Activated CD4-positive, CD25-positive, alpha-beta regulatory T cell treated with anti-CD3 and anti-CD28 coated beads, Interleukin-2, amount 50 U/mL, for 16 hours (primary cell): ENCODE data around the gene GOLGA6D.
"Not testable (repeated sequence)": the region's sequence is repeated elsewhere in the genome, so short reads cannot be mapped to it uniquely, and the experiment has no call there.

ENCODE experiments used
- DNase-seq: peaks from one replicate; pipeline ENCODE4 v3.0.0-alpha.2; 2020; ENCODE audit warnings: low read depth, low spot score

The GOLGA6D gene

GRCh38 chr15:75333654-75334419 is 51.2 kb downstream of the GOLGA6D start:
- not testable (repeated sequence) for DNase-seq

GRCh38 chr15:75335313-75335704 is 52.7 kb downstream of the GOLGA6D start:
- no peak for DNase-seq

DNA sequence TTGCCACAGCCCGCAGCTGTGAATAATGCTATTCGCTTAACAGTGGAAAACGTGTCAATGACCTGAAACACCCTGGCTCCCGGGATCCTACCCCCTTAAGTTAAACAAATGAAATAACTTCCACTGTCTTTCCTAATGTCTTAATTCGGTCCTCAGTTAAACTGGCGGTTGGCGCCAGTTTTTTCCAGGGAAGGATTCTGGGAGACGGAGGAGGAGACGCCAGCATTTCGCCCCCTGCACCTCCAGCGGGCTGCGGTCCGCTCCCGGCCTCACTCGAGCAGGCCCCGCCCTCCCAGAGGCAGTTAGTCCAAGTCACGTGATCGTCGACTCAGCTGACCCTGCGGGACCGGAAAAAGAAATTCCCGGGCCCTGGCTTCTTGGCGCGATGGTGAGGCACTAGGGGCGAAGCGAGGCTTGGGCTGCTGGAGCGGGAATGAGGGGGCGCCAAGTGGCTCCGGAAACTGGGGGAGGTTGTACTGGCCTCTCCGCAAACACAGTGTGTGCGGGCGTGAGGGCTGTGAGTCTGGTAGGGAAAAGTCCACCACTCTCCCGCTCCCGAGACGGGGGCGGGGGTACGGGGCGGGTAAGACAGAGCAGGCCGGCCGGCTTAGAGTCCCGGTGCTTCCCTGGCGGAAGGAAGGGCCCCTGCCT is 53.2 kb downstream of the GOLGA6D start, which contains the start of gene COMMD4:
COMMD4 (plus strand) TSS at position 359 of the 651 bp plus-strand sequence; CDS start at position 386, 27 bp downstream.
- DNase-seq = peak; percentile 62

GRCh38 chr15:75338661-75339240 is 56.1 kb downstream of the GOLGA6D start:
- DNase-seq = no peak

DNA sequence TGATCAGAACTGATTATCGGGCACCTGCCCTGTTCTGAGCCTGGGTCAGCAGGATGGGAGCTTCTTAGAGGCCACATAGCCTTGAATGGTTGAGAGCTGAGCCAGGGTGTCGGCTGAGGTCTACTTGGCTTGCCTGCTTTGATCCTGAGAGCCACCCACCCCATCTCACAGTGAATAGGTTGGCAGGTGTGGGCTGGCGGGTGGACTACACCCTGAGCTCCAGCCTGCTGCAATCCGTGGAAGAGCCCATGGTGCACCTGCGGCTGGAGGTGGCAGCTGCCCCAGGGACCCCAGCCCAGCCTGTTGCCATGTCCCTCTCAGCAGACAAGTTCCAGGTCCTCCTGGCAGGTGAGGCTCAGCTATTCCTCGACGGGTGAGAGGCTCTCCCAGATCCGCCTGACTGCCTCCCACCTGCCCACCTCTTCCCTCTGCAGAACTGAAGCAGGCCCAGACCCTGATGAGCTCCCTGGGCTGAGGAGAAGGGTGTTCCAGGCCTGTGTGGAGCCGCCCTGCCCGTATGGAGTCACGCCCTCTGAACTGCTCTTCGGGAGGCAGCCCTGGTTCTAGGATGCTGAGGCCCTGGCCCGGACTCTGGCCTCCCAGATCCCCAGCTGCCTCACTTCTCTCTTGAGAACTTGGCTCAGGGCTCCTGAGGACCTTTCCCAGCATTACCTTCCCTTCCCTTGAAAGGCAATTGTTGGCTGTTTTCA is 57.1 kb downstream of the GOLGA6D start:
- DNase-seq = no peak

- DNase-seq = no peak
Measured at GRCh38 chr15:75342221-75342620, 59.6 kb downstream of the GOLGA6D start.

DNA sequence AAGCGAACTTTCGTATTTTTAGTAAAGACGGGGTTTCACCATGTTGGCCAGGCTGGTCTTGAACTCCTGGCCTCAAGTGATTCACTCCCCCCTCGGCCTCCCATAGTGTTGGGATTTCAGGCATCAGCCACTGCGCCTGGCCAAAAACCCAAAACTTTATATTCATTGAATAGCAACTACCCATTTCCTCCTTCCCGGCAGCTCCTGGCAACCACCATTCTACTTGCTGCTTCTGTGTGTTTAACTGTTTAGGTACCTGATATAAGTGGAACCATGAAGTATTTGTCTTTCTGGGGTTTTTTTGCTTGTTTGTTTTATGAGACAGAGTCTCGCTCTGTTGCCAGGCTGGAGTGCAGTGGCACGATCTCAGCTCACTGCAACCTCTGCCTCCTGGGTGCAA is 61.3 kb downstream of the GOLGA6D start:
- DNase-seq = not testable (repeated sequence)
